ENCODE measurements around the gene CYLD.

Gene CYLD

DNA sequence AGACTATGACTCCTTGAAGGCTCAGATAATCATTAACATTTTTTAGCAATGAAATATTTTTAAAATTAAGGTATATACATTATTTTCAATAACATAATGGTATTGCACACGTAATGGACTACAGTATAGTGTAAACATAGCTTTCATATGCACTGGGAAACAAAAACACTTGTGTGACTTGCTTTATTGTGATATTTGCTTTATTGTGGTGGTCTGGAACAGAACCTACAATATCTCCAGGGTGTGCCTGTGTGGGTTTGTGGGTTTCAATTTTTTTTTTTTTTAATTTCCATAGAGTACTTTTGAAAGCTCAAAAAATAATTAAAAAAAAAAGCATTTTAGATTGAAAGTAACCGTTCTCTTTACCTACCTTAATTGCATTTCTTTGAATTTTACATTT is 25.3 kb downstream of the CYLD start:
- H3K36me3 Mint-ChIP-seq (ENCODE audit: low read depth): peaks cover 85% of the 10 kb centered on the region
- TF ChIP-seq CTCF (IDR thresholded peaks at IDR 0.05; ENCODE audit: unreplicated experiment in 3 of 3): no peak
- no peaks in the 10 kb centered on the region for H3K4me1 Mint-ChIP-seq
- no peaks in the 10 kb centered on the region for H3K27me3 Mint-ChIP-seq (ENCODE audit: low read depth)
- H3K4me3 Mint-ChIP-seq: no peak overlapping the region
- peaks cover 45% of the 10 kb centered on the region for H3K9me3 Mint-ChIP-seq
- no peak overlapping the region for H3K27ac Mint-ChIP-seq

DNA sequence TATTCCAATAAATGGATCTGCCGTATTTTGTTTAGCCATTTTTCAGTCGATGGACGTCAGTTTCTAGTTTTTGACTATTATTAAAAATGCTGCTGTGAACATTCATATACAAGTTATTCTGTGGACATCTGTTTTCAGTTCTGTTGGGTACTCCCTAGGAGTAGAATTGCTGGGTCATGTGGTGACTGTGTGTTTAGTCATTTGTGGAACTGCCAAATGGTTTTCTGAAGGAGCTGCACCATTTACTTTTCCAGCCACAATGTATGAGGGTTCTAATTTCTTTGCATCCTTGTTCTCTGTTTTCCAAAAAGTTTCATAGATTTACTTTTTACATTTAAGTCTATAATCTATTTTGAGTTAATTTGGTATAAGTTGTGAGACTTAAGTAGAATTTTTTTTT is 29.5 kb downstream of the CYLD start:
- H3K27ac Mint-ChIP-seq: no peak overlapping the region
- no peak for TF ChIP-seq CTCF (IDR thresholded peaks at IDR 0.05; ENCODE audit: unreplicated experiment in 3 of 3)

DNA sequence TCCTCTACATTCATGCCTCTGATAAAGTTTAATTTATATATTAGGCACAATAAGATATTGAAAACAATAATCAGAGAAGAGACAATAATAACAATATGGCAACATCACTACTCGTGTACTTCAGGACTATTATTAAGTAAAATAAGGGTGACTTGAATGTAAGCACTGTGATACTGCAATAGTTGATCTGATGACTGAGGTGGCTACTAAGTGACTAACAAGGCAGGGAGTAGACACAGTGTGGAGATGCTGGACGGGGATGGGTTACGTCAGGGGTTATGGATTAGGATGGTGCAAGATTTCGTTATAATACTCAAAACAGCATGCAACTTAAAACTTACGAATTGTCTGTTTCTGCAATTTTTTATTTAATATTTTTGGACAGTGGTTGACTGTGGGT is 32.5 kb downstream of the CYLD start:
- no peak overlapping the region for H3K27ac Mint-ChIP-seq
- H3K9me3 Mint-ChIP-seq: peaks cover 12% of the 10 kb centered on the region
- TF ChIP-seq CTCF (IDR thresholded peaks at IDR 0.05; ENCODE audit: unreplicated experiment in 3 of 3): no peak
- no peak overlapping the region for H3K4me3 Mint-ChIP-seq
- H3K4me1 Mint-ChIP-seq: no peaks in the 10 kb centered on the region
- H3K36me3 Mint-ChIP-seq (ENCODE audit: low read depth): peaks cover 44% of the 10 kb centered on the region
- H3K27me3 Mint-ChIP-seq (ENCODE audit: low read depth): no peaks in the 10 kb centered on the region

More for the DNA sequence above, 29.5 kb downstream of the CYLD start:
- Mint-ChIP-seq H3K27me3 (ENCODE audit: low read depth) (no peaks in the 10 kb centered on the region), H3K4me1 (no peaks in the 10 kb centered on the region), H3K36me3 (ENCODE audit: low read depth) (peaks cover 66% of the 10 kb centered on the region), H3K4me3 (no peak overlapping the region), H3K9me3 (peaks cover 32% of the 10 kb centered on the region)

GRCh38 chr16:50774960-50775359 is 33.1 kb downstream of the CYLD start:
- H3K27me3 Mint-ChIP-seq (ENCODE audit: low read depth): no peaks in the 10 kb centered on the region
- no peak overlapping the region for H3K4me3 Mint-ChIP-seq
- no peak for TF ChIP-seq CTCF (IDR thresholded peaks at IDR 0.05; ENCODE audit: unreplicated experiment in 3 of 3)
- H3K36me3 Mint-ChIP-seq (ENCODE audit: low read depth): peaks cover 45% of the 10 kb centered on the region
- no peaks in the 10 kb centered on the region for H3K4me1 Mint-ChIP-seq
- peaks cover 8% of the 10 kb centered on the region for H3K9me3 Mint-ChIP-seq
- no peak overlapping the region for H3K27ac Mint-ChIP-seq

DNA sequence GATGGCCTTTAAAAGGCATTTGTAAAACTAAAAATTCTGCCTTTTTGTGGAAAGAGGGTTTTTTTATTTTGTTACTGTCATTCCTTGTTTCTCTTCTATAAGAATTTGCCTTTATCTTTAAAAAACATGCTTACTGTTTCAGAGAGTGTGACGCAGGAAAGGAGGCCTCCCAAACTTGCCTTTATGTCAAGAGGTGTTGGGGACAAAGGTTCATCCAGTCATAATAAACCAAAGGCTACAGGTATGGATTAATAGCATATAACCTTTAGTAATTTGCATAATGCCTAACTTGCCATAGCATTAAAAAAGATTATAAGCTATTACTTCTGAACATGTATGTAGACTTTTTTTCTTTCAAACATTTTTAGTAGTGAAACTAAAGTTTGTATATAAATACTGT is 34.2 kb downstream of the CYLD start:
- peaks cover 8% of the 10 kb centered on the region for H3K9me3 Mint-ChIP-seq
- no peak overlapping the region for H3K4me3 Mint-ChIP-seq
- H3K27me3 Mint-ChIP-seq (ENCODE audit: low read depth): no peaks in the 10 kb centered on the region
- no peak for TF ChIP-seq CTCF (IDR thresholded peaks at IDR 0.05; ENCODE audit: unreplicated experiment in 3 of 3)
- H3K4me1 Mint-ChIP-seq: no peaks in the 10 kb centered on the region
- no peak overlapping the region for H3K27ac Mint-ChIP-seq
- peaks cover 39% of the 10 kb centered on the region for H3K36me3 Mint-ChIP-seq (ENCODE audit: low read depth)

GRCh38 chr16:50778284-50779163 is 36.6 kb downstream of the CYLD start:
- Mint-ChIP-seq H3K4me1 (no peaks in the 10 kb centered on the region), H3K27me3 (ENCODE audit: low read depth) (no peaks in the 10 kb centered on the region), H3K9me3 (no peaks in the 10 kb centered on the region), H3K27ac (no peak overlapping the region), H3K4me3 (no peak overlapping the region), H3K36me3 (ENCODE audit: low read depth) (peaks cover 34% of the 10 kb centered on the region)
- no peak for TF ChIP-seq CTCF (IDR thresholded peaks at IDR 0.05; ENCODE audit: unreplicated experiment in 3 of 3)
